Activated B cell treated with CpG ODN at 0.5 μM for 24 hours (primary cell): ENCODE measurements around the gene RORB. TPM values are rescaled to one million over a fixed set of nuclear protein-coding genes. Genes with fewer than 3 reads are reported as not detected.

Experiments used
- ATAC-seq: fragments of 200-7000 bp; cut with Tn5 transposase; one replicate; pipeline ENCODE4 v1.10.0; 2021; ENCODE audit warnings: low read depth, mild to moderate bottlenecking, moderate library complexity
- CTCF ChIA-PET: fragments of 350-600 bp; sonication (Branson Sonifier 250); formaldehyde crosslinking; loops from one replicate; lab custom pipeline; 2021; ENCODE audit warnings: antibody characterized with exemption; lab: Charles Lee
- POLR2A ChIA-PET: fragments of 350-600 bp; sonication (Branson Sonifier 250); formaldehyde crosslinking; loops from one replicate; lab custom pipeline; 2021; ENCODE audit warnings: antibody characterized with exemption; lab: Charles Lee
- DNase-seq: peaks from one replicate; pipeline ENCODE4 v3.0.0; 2022
- H3K27ac Mint-ChIP-seq: one replicate; pipeline ENCODE4 v1.8.0; 2020; ENCODE audit warnings: mixed read lengths
- H3K27me3 Mint-ChIP-seq: one replicate; pipeline ENCODE4 v1.8.0; 2021; ENCODE audit warnings: mixed read lengths
- H3K36me3 Mint-ChIP-seq: one replicate; pipeline ENCODE4 v1.8.0; 2021; ENCODE audit warnings: low read depth, mixed read lengths
- H3K4me1 Mint-ChIP-seq: one replicate; pipeline ENCODE4 v1.8.0; 2021; ENCODE audit warnings: mixed read lengths
- H3K4me3 Mint-ChIP-seq: one replicate; pipeline ENCODE4 v1.8.0; 2020; ENCODE audit warnings: mild to moderate bottlenecking, mixed read lengths
- H3K9me3 Mint-ChIP-seq: one replicate; pipeline ENCODE4 v1.8.0; 2020; ENCODE audit warnings: mixed read lengths
- intact Hi-C: fragments of 100-400 bp; cut with micrococcal nuclease; formaldehyde crosslinking; loops from one replicate; pipeline ENCODE4 v1.15.1; 2024
- total RNA-seq: library from RNA; stranded (reverse); gene quantifications from 2 replicates; pipeline ENCODE4 v1.2.3, GENCODE V29; 2022
- TF ChIP-seq, protein P1 (sequence below): fragments of 200-600 bp; IDR thresholded peaks from one replicate; pipeline ENCODE4 v1.8.0; 2022; ENCODE audit warnings: antibody characterized with exemption, mild to moderate bottlenecking

Gene RORB
- total RNA-seq, 1 donor from 2014 or later = not detected

DNA sequence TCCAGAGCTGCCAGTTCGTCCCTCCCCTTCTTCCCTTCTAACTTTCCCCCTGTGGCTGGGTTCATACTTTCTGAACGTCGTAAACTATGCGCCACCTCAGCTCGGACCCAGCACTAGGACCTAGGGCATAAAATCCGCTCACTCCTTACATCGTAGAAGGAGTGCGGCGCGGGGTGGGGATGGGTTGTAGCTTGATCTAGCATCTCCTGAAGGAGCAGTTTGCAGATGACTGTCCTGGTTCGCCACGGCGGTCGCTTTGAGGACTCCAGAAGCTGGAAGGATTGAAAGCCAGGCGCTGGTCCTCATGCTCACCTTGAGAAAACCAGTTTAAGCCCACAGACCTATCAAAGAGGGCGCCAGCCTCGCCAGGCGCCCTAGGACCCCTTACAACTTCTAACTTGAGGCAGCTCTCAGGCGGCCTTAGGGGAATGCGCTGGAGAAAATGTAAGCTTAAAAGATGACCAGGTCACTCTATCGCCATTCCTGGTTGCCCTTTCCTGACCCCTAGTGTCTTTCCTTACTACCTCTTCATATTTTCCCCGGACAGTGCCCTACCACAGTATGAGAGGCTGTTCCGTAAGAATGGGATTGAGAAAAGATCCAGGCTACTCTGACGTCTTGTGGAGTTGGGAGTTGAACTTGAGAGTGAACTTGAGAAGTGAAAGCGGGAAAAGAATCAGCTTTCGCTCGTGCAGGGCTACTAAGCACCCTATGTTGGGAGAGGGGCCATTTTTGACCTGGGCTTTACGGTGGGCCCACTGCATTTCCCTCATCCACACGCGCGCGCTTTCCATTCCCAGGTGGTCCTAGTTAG lies 2.8 kb downstream of the RORB start:
- H3K27me3 Mint-ChIP-seq = peaks cover 49% of the 10 kb centered on the region
- no peak for DNase-seq

DNA sequence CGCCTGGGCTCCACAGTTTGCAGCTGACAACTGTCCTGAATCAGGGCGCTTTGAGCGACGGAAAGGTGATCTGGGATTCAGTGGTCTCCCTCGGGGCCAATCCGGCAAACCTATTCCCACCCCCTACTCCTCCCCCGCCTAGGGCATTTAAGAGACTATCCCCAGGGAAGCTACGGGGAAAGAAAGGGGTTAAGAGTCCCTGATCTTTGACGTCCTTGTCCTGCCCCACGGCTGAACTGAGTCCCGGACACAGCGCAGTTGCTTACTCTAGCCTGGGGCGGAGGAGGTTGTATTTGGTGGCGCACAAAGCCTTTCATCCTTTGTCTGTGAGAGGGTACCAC lies 3.4 kb downstream of the RORB start:
- Mint-ChIP-seq H3K27me3 (peaks cover 49% of the 10 kb centered on the region), H3K4me1 (peaks cover 36% of the 10 kb centered on the region), H3K4me3 (no peak overlapping the region), H3K27ac (no peak overlapping the region), H3K9me3 (no peaks in the 10 kb centered on the region), H3K36me3 (peaks cover 6% of the 10 kb centered on the region)
- CTCF ChIA-PET = no interaction called here
- no peak for ATAC-seq
- TF ChIP-seq, protein P1, sequence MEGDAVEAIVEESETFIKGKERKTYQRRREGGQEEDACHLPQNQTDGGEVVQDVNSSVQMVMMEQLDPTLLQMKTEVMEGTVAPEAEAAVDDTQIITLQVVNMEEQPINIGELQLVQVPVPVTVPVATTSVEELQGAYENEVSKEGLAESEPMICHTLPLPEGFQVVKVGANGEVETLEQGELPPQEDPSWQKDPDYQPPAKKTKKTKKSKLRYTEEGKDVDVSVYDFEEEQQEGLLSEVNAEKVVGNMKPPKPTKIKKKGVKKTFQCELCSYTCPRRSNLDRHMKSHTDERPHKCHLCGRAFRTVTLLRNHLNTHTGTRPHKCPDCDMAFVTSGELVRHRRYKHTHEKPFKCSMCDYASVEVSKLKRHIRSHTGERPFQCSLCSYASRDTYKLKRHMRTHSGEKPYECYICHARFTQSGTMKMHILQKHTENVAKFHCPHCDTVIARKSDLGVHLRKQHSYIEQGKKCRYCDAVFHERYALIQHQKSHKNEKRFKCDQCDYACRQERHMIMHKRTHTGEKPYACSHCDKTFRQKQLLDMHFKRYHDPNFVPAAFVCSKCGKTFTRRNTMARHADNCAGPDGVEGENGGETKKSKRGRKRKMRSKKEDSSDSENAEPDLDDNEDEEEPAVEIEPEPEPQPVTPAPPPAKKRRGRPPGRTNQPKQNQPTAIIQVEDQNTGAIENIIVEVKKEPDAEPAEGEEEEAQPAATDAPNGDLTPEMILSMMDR = no peak
- no peak for DNase-seq
- POLR2A ChIA-PET = no interaction called here
- intact Hi-C loops = no loop called here

More for the DNA sequence above, 2.8 kb downstream of the RORB start:
- intact Hi-C loops = loop anchor here (5.0 kb wide), 1 partner anchor 587 kb away; the partner anchor contains the start of genes NMRK1 and OSTF1
- H3K27ac Mint-ChIP-seq = no peak overlapping the region
- peaks cover 6% of the 10 kb centered on the region for H3K36me3 Mint-ChIP-seq
- peaks cover 36% of the 10 kb centered on the region for H3K4me1 Mint-ChIP-seq
- ChIA-PET POLR2A (no interaction called here), CTCF (no interaction called here)
- peak overlapping the region; percentile 57 for H3K4me3 Mint-ChIP-seq
- no peaks in the 10 kb centered on the region for H3K9me3 Mint-ChIP-seq
- no peak for ATAC-seq
- TF ChIP-seq, protein P1 = no peak

DNA sequence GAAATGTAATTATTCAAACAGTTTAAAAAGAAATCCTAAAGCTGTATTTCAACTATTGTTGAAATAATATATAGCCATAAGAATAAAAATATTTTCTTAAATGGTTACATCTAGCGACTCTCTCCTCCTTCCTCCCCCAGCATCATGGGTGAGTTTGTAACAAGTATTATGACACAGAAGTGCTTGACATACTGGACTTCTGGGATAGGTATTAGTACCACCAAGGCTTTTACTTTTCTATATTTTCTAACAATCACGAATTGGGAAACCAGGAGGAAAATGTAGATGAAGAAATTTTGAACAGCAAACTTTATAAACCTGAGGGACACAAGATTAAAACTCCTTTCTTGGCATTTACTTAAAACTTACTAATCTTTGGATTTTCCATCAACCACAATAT lies 4.4 kb downstream of the RORB start:
- Mint-ChIP-seq H3K9me3 (no peaks in the 10 kb centered on the region), H3K27me3 (peaks cover 50% of the 10 kb centered on the region), H3K36me3 (peaks cover 6% of the 10 kb centered on the region), H3K4me3 (no peak overlapping the region), H3K27ac (no peak overlapping the region), H3K4me1 (peaks cover 33% of the 10 kb centered on the region)
- TF ChIP-seq, protein P1 = no peak
- ATAC-seq = no peak
- intact Hi-C loops = no loop called here
- POLR2A ChIA-PET = no interaction called here
- no peak for DNase-seq
- CTCF ChIA-PET = no interaction called here

DNA sequence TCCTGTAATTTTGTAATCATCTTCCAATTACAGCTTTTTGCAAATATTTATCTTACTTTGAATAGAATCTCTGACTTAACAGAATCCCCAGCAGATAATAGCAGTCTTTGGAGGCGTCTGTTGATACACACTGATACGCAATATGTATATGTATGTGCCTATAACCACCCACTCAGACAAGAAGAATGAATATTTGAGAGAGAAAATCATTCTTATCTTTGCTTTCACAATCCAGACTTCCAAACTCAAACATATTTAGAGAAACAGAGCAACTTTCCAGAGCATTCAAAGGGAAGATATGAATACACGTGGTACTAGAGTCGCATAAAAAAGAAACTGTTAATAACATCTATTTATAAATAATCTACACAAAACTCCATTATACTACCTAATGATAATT lies 6.1 kb downstream of the RORB start:
- H3K27ac Mint-ChIP-seq = no peak overlapping the region
- peaks cover 22% of the 10 kb centered on the region for H3K4me1 Mint-ChIP-seq
- intact Hi-C loops = no loop called here
- peaks cover 39% of the 10 kb centered on the region for H3K27me3 Mint-ChIP-seq
- CTCF ChIA-PET = no interaction called here
- DNase-seq (no peak), ATAC-seq (no peak)
- H3K4me3 Mint-ChIP-seq = no peak overlapping the region
- H3K36me3 Mint-ChIP-seq = no peaks in the 10 kb centered on the region
- no peaks in the 10 kb centered on the region for H3K9me3 Mint-ChIP-seq
- TF ChIP-seq, protein P1 = no peak
- POLR2A ChIA-PET = no interaction called here

DNA sequence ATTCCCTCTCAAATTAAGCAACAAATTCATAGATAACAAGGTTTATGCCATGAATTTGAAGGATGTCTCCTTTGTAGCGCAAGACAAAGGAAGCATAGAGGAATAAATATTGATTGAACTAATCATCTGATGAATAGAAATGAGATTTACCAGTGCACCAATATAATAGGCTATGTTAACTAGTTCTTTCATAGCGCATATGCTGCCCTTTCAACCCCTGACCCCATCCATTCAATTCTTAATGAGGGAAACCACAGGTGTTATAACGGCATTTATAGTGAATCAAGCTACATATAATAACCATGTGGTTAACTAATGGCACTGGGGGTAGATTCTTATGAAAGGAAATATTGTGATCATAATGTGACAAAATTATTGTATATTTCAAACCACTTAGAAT lies 6.5 kb downstream of the RORB start:
- no peaks in the 10 kb centered on the region for H3K9me3 Mint-ChIP-seq
- ATAC-seq = no peak

More for the DNA sequence above, 6.5 kb downstream of the RORB start:
- Mint-ChIP-seq H3K27ac (no peak overlapping the region), H3K4me1 (peaks cover 20% of the 10 kb centered on the region), H3K36me3 (no peaks in the 10 kb centered on the region), H3K4me3 (no peak overlapping the region), H3K27me3 (peaks cover 37% of the 10 kb centered on the region)
- ChIA-PET CTCF (no interaction called here), POLR2A (no interaction called here)
- TF ChIP-seq, protein P1 = no peak
- intact Hi-C loops = no loop called here
- DNase-seq = no peak
